ENCODE data around the gene ETFA. TPM values are rescaled to one million over a fixed set of nuclear protein-coding genes. Genes with fewer than 3 reads are reported as not detected.
A peak's percentile ranks its signal among the peaks of the same experiment; 100 is the strongest.

The ETFA gene
- total and polyA plus RNA-seq, 2 of the 8 experiments (the other 6 are each of a cell fraction or from before 2014, with no cell fraction given): 60.9 to 90.0 TPM

- TF ChIP-seq MAX (IDR thresholded peaks at IDR 0.05) (peak; percentile 89), JUN (IDR thresholded peaks at IDR 0.05; ENCODE audit: low read depth, low read length) (no peak), BACH1 (IDR thresholded peaks at IDR 0.05; ENCODE audit: low read length) (no peak), KDM4A (IDR thresholded peaks at IDR 0.05; ENCODE audit: low read depth, low read length, severe bottlenecking) (peak; percentile 90), SIRT6 (IDR thresholded peaks at IDR 0.05; ENCODE audit: low read length) (no peak), KDM5A (IDR thresholded peaks at IDR 0.05; ENCODE audit: low read length) (no peak), ATF3 (IDR thresholded peaks at IDR 0.05; ENCODE audit: insufficient read depth, low read depth, low read length) (no peak), BRCA1 (IDR thresholded peaks at IDR 0.05; ENCODE audit: low read depth, low read length) (no peak), NRF1 (IDR thresholded peaks at IDR 0.05; ENCODE audit: low read depth, low read length) (no peak), CBX5 (IDR thresholded peaks at IDR 0.05; ENCODE audit: low read depth, low read length) (no peak), YY1 (IDR thresholded peaks at IDR 0.05; ENCODE audit: low read depth, low read length) (no peak), RNF2 (IDR thresholded peaks at IDR 0.05; ENCODE audit: borderline replicate concordance, low read depth, low read length, missing control alignments, poor library complexity, severe bottlenecking) (peak; percentile 26), TEAD4 (IDR thresholded peaks at IDR 0.05; ENCODE audit: low read depth, low read length) (no peak), HDAC6 (IDR thresholded peaks at IDR 0.05; ENCODE audit: low read depth, low read length) (no peak), CREB1 (IDR thresholded peaks at IDR 0.05) (no peak), E2F6 (IDR thresholded peaks at IDR 0.05) (peak; percentile 75)
Observed at GRCh38 chr15:76341366-76342057, 30.2 kb upstream of the ETFA start (continued).

Measured in H1 (cell line).